Measurements from ENCODE around the gene CD74.

Gene CD74

GRCh38 chr5:150391986-150392385 is 20.7 kb downstream of the CD74 start:
- no peak overlapping the region for H3K4me2 ChIP-seq (ENCODE audit: low read length)
- H3K36me3 ChIP-seq (replicated peaks; ENCODE audit: low read depth, low read length) = peaks cover 43% of the 10 kb centered on the region
- H3K9ac ChIP-seq (ENCODE audit: low read length) = no peak overlapping the region
- H3K27me3 ChIP-seq (ENCODE audit: low read depth, low read length) = no peaks in the 10 kb centered on the region
- H4K20me1 ChIP-seq (ENCODE audit: insufficient read depth, low read length) = no peaks in the 10 kb centered on the region
- TF ChIP-seq CTCF (IDR thresholded peaks at IDR 0.05; ENCODE audit: low read depth, low read length) (no peak), EZH2phosphoT487 (IDR thresholded peaks at IDR 0.05; ENCODE audit: low read depth) (no peak)
- H3K4me3 ChIP-seq (ENCODE audit: low read length) = no peak overlapping the region
- no peak overlapping the region for H3K27ac ChIP-seq (ENCODE audit: low read length)
- no peaks in the 10 kb centered on the region for H3K4me1 ChIP-seq (ENCODE audit: low read length)
- H3K9me3 ChIP-seq (ENCODE audit: insufficient read depth, low read length) = no peaks in the 10 kb centered on the region
- no peaks in the 10 kb centered on the region for H3K79me2 ChIP-seq (ENCODE audit: low read length)
- H2AFZ ChIP-seq (ENCODE audit: low read depth, low read length) = no peak overlapping the region

GRCh38 chr5:150391064-150391834 is 21.5 kb downstream of the CD74 start:
- Histone ChIP-seq H3K4me2 (ENCODE audit: low read length) (no peak overlapping the region), H3K36me3 (replicated peaks; ENCODE audit: low read depth, low read length) (peaks cover 46% of the 10 kb centered on the region), H3K4me3 (ENCODE audit: low read length) (no peak overlapping the region), H3K79me2 (ENCODE audit: low read length) (no peaks in the 10 kb centered on the region), H3K27me3 (ENCODE audit: low read depth, low read length) (no peaks in the 10 kb centered on the region), H3K27ac (ENCODE audit: low read length) (no peak overlapping the region), H3K9me3 (ENCODE audit: insufficient read depth, low read length) (no peaks in the 10 kb centered on the region), H3K9ac (ENCODE audit: low read length) (no peak overlapping the region), H3K4me1 (ENCODE audit: low read length) (no peaks in the 10 kb centered on the region), H2AFZ (ENCODE audit: low read depth, low read length) (no peak overlapping the region), H4K20me1 (ENCODE audit: insufficient read depth, low read length) (no peaks in the 10 kb centered on the region)
- no peak for TF ChIP-seq EZH2phosphoT487 (IDR thresholded peaks at IDR 0.05; ENCODE audit: low read depth)
- no peak for TF ChIP-seq CTCF (IDR thresholded peaks at IDR 0.05; ENCODE audit: low read depth, low read length)

DNA sequence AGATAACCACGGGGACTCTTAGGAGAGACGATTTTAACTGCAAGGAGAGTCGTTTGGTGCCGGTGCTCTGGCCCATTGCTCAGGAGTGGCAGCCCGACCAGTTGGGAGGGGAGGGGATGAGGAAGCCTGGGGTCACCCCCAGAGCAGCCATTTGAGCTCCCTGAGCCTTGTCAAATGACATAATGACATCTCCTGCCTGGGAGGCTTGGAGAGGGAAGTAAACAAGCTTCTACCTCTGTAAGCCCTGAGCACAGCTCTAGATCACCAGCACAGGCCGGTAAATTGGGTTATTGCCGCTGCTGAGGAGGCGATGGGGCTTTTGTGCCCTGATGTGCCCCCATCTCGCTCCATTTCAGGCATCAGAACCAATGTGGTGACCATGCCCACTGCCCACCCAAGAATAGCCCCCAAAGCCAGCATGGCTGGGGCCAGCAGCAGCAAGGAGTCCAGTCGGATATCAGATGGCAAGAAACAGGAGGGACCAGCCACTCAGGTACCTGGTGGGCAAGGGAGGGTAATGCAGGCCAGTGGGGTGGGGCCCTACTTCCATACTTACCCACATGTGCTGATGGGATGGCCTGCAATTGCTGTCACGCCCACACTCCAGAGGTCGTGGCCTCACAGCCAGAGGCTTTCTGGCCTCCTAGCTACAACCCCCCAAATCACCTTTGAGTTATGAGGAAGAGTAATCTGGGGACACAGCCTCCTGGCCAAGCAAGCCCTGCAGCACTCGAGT is 23.0 kb downstream of the CD74 start:
- Histone ChIP-seq H3K79me2 (ENCODE audit: low read length) (no peaks in the 10 kb centered on the region), H3K9me3 (ENCODE audit: insufficient read depth, low read length) (no peaks in the 10 kb centered on the region), H3K9ac (ENCODE audit: low read length) (no peak overlapping the region), H3K4me2 (ENCODE audit: low read length) (no peak overlapping the region), H2AFZ (ENCODE audit: low read depth, low read length) (no peak overlapping the region), H3K27ac (ENCODE audit: low read length) (no peak overlapping the region), H4K20me1 (ENCODE audit: insufficient read depth, low read length) (no peaks in the 10 kb centered on the region), H3K4me1 (ENCODE audit: low read length) (no peaks in the 10 kb centered on the region), H3K36me3 (replicated peaks; ENCODE audit: low read depth, low read length) (peaks cover 48% of the 10 kb centered on the region), H3K4me3 (ENCODE audit: low read length) (no peak overlapping the region), H3K27me3 (ENCODE audit: low read depth, low read length) (no peaks in the 10 kb centered on the region)
- TF ChIP-seq EZH2phosphoT487 (IDR thresholded peaks at IDR 0.05; ENCODE audit: low read depth) (no peak), CTCF (IDR thresholded peaks at IDR 0.05; ENCODE audit: low read depth, low read length) (no peak)

DNA sequence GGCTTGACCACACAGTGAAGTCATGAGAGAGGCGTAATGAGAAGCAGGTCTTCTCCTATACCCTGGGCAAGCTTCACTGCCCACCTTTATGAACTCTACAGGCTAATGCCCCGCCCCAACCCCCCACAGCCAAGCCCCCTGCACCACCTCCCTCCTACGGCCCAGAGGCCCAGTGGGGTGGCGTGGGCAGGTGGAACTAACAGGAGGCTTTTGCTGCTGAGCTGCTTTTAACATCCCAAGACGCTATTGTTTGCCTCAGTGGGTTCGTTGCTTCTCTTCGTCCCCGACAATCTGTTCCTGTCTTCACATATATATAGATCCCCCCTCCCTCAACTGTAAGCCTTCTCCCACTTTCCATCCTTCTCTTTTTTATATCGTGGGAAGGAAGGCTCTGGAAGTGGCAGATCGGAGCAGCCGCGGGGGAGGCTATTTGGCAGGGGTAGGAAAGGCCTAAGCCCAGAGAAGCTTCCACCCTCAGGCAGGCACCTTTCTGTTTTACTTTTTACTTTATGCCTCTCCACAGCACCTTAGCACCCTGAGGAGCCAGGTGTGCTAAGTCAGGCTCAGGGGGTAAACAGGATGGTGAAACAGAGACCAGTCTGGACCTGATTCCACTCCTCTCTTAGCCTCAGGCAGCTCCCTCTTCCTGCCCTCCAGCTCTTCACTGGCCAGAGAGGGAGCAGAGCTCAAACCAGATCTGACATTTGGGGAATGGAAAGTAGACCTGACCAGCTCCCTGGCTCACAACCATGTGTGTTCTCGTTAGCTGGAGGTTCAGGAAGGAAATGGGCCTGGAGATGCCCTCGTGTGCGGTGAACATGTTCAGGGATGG is 26.5 kb downstream of the CD74 start:
- Histone ChIP-seq H3K36me3 (replicated peaks; ENCODE audit: low read depth, low read length) (peaks cover 47% of the 10 kb centered on the region), H3K4me2 (ENCODE audit: low read length) (no peak overlapping the region), H3K27me3 (ENCODE audit: low read depth, low read length) (no peaks in the 10 kb centered on the region), H4K20me1 (ENCODE audit: insufficient read depth, low read length) (no peaks in the 10 kb centered on the region), H3K9ac (ENCODE audit: low read length) (no peak overlapping the region), H3K9me3 (ENCODE audit: insufficient read depth, low read length) (no peaks in the 10 kb centered on the region), H3K4me3 (ENCODE audit: low read length) (no peak overlapping the region), H3K4me1 (ENCODE audit: low read length) (no peaks in the 10 kb centered on the region), H3K79me2 (ENCODE audit: low read length) (no peaks in the 10 kb centered on the region), H3K27ac (ENCODE audit: low read length) (no peak overlapping the region), H2AFZ (ENCODE audit: low read depth, low read length) (no peak overlapping the region)
- no peak for TF ChIP-seq CTCF (IDR thresholded peaks at IDR 0.05; ENCODE audit: low read depth, low read length)
- no peak for TF ChIP-seq EZH2phosphoT487 (IDR thresholded peaks at IDR 0.05; ENCODE audit: low read depth)

All from OCI-LY3 (cell line).